Pons (tissue), 1 donor: ENCODE results near the gene TSEN34.
"Not testable (repeated sequence)": the region's sequence is repeated elsewhere in the genome, so short reads cannot be mapped to it uniquely, and the experiment has no call there.

Experiments used
- DNase-seq: peaks from one replicate; pipeline ENCODE4 v3.0.0-alpha.2; 2016; ENCODE audit warnings: low spot score

Gene TSEN34

GRCh38 chr19:54239491-54240371, 48.6 kb downstream of the TSEN34 start:
- not testable (repeated sequence) for DNase-seq

- not testable (repeated sequence) for DNase-seq
These were observed 49.5 kb downstream of the TSEN34 start for GRCh38 chr19:54240372-54241336.

DNA sequence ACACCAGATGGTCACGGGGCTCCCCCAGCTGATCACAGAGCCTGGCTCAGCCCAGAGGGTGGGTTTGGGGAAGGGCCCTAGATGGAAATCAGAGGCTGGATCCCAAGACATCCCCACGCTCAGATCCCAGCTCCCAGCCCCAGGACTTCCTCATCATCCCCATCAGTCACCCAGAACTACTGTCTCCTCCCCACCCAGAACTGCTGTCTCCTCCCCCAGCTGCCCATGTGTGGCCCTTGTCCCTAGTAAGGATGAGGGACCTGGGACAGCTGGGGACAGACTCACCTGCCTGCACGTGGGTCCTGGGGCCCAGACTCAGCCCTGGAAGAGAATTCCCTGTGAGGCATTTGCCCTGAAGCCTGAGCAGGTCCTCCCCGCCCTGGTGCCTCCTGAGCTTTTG, 51.1 kb downstream of the TSEN34 start:
- not testable (repeated sequence) for DNase-seq

- DNase-seq: not testable (repeated sequence)
These were observed 51.5 kb downstream of the TSEN34 start, which contains the start of gene LILRA6 for GRCh38 chr19:54242646-54243045. Gene LILRA6 (minus strand): TSS chr19:54242790.

DNA sequence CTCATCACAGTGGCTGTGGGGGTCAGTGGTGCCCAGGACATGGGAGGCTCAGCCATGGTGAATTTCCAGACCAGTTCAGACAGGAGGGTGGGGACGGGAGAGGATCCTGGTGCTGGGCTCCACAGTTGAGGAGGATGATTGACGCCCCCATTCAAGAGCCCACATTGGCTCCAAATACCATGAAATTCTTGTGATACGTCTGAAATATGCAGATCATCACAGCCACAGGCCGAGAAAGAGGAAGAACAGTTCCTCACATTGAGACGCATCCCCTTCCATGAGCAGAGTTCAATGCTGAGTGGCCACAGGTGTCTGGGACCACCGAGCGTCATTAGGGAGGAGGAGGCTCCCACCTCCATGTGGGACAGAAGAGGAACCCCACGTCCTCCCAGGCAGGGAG, 52.7 kb downstream of the TSEN34 start:
- DNase-seq: not testable (repeated sequence)
